H1 (cell line): ENCODE results near the gene YAP1. TPM values are rescaled to one million over a fixed set of nuclear protein-coding genes. Genes with fewer than 3 reads are reported as not detected.
A peak's percentile ranks its signal among the peaks of the same experiment; 100 is the strongest.

Source experiments
- CTCF ChIA-PET: fragments of 300-600 bp; sonication (Branson Sonifier 250); formaldehyde crosslinking; loops from one replicate; lab custom pipeline; 2021; ENCODE audit not compliant: partially characterized antibody; lab: Charles Lee
- POLR2A ChIA-PET: fragments of 300-600 bp; sonication (Branson Sonifier 250); formaldehyde crosslinking; loops from one replicate; lab custom pipeline; 2021; ENCODE audit warnings: inconsistent platforms; ENCODE audit not compliant: partially characterized antibody; lab: Charles Lee
- DNase-seq, 2 experiments: peaks; one replicate each; pipeline versions ENCODE4 v3.0.0 to v3.0.0-alpha.2; 2010 to 2022; ENCODE audit warnings: low spot score in 2 of 2, low read depth in 1 of 2, mixed read lengths in 1 of 2
- FAIRE-seq: peaks from 2 replicates; lab custom pipeline; 2011; peaks lifted over from hg19 to GRCh38; lab: Jason Lieb, UNC
- H2AFZ ChIP-seq: 2 replicates; pipeline ENCODE4 v1.8.1; 2012; ENCODE audit warnings: low read length, inconsistent platforms
- H2AK5ac ChIP-seq: 2 replicates; pipeline ENCODE4 v1.6.1; 2013; ENCODE audit warnings: low read depth, low read length
- H2BK120ac ChIP-seq: replicated peaks from 2 replicates; pipeline ENCODE3; 2013; ENCODE audit warnings: low read depth, low read length, inconsistent platforms
- H2BK12ac ChIP-seq: 2 replicates; pipeline ENCODE4 v1.6.1; 2013; ENCODE audit warnings: low read depth, low read length
- H2BK15ac ChIP-seq: 2 replicates; pipeline ENCODE4 v1.6.1; 2013; ENCODE audit warnings: low read length
- H2BK20ac ChIP-seq: 2 replicates; pipeline ENCODE4 v1.6.1; 2013; ENCODE audit warnings: low read length
- H2BK5ac ChIP-seq: 2 replicates; pipeline ENCODE4 v1.6.1; 2013; ENCODE audit warnings: low read depth, low read length
- H3K14ac ChIP-seq: 2 replicates; pipeline ENCODE4 v1.6.1; 2013; ENCODE audit warnings: inconsistent platforms; ENCODE audit not compliant: insufficient read length
- H3K18ac ChIP-seq: 2 replicates; pipeline ENCODE4 v1.6.1; 2013; ENCODE audit warnings: low read length; ENCODE audit errors: extremely low read depth
- H3K23ac ChIP-seq: 2 replicates; pipeline ENCODE4 v1.6.1; 2013; ENCODE audit warnings: inconsistent platforms; ENCODE audit not compliant: insufficient read length
- H3K23me2 ChIP-seq: 2 replicates; pipeline ENCODE4 v1.6.1; 2013; ENCODE audit warnings: low read depth, low read length
- H3K27ac ChIP-seq: 2 replicates; pipeline ENCODE4 v1.6.1; 2011; ENCODE audit warnings: low read depth, low read length, inconsistent platforms
- H3K27me3 ChIP-seq, 4 experiments: replicated peaks in 1 of 4; 1 replicate in 1 of 4; 2 replicates in 3 of 4; pipeline versions ENCODE4 v1.6.1 to v1.8.1; 2011 to 2013; ENCODE audit warnings: low read length in 3 of 4, mild to moderate bottlenecking in 3 of 4, inconsistent platforms in 2 of 4, mixed read lengths in 2 of 4, moderate library complexity in 1 of 4; ENCODE audit not compliant: control insufficient read depth in 3 of 4, insufficient read depth in 3 of 4; ENCODE audit errors: extremely low read depth in 1 of 4
- H3K36me3 ChIP-seq, 4 experiments: 2 replicates each; pipeline versions ENCODE4 v1.6.1 to v1.8.1; 2011 to 2013; ENCODE audit warnings: mild to moderate bottlenecking in 4 of 4, low read length in 3 of 4, moderate library complexity in 2 of 4, control low read depth in 1 of 4, inconsistent platforms in 1 of 4; ENCODE audit not compliant: insufficient read depth in 4 of 4, control insufficient read depth in 2 of 4
- H3K4ac ChIP-seq: replicated peaks from 2 replicates; pipeline ENCODE3; 2013; ENCODE audit warnings: low read length, low read depth, mixed read lengths, inconsistent platforms; ENCODE audit not compliant: insufficient read length
- H3K4me1 ChIP-seq, 4 experiments: replicated peaks in 1 of 4; 1 replicate in 1 of 4; 2 replicates in 3 of 4; pipeline versions ENCODE4 v1.6.1 to v1.8.1; 2011 to 2013; ENCODE audit warnings: low read length in 3 of 4, inconsistent platforms in 2 of 4, mixed read lengths in 1 of 4; ENCODE audit not compliant: insufficient read depth in 4 of 4, control insufficient read depth in 3 of 4
- H3K4me2 ChIP-seq, 2 experiments: 2 replicates each; pipeline versions ENCODE4 v1.6.1 to v1.8.1; 2011 to 2013; ENCODE audit warnings: low read depth in 2 of 2, low read length in 2 of 2, control low read depth in 1 of 2, inconsistent platforms in 1 of 2, mild to moderate bottlenecking in 1 of 2; ENCODE audit not compliant: insufficient read depth in 1 of 2
- H3K4me3 ChIP-seq, 4 experiments: fragments of 200-600, 300-600 bp in 1 of 4; sonication (generic), shearing (Covaris generic), sonication (Bioruptor Twin) in 1 of 4; 2 replicates each; pipeline versions ENCODE4 v1.5.1 to v1.8.1; 2011 to 2016; ENCODE audit warnings: low read length in 4 of 4, low read depth in 3 of 4, control low read depth in 2 of 4, inconsistent platforms in 2 of 4, mild to moderate bottlenecking in 2 of 4, mixed read lengths in 1 of 4, moderate library complexity in 1 of 4; ENCODE audit not compliant: insufficient read depth in 2 of 4; ENCODE audit errors: extremely low read depth in 1 of 4
- H3K56ac ChIP-seq: replicated peaks from 2 replicates; pipeline ENCODE3; 2013; ENCODE audit warnings: low read depth, mild to moderate bottlenecking, mixed read lengths, low read length, inconsistent platforms; ENCODE audit not compliant: insufficient read length
- H3K79me1 ChIP-seq: 2 replicates; pipeline ENCODE4 v1.6.1; 2013; ENCODE audit warnings: low read depth, low read length, control low read depth
- H3K79me2 ChIP-seq, 2 experiments: 2 replicates each; pipeline versions ENCODE4 v1.6.1 to v1.8.1; 2012 to 2013; ENCODE audit warnings: low read length in 2 of 2, mild to moderate bottlenecking in 2 of 2, inconsistent platforms in 1 of 2; ENCODE audit not compliant: insufficient read depth in 2 of 2, control insufficient read depth in 1 of 2
- H3K9ac ChIP-seq, 4 experiments: replicated peaks in 1 of 4; 1 replicate in 1 of 4; 2 replicates in 3 of 4; pipeline versions ENCODE4 v1.6.1 to v1.8.1; 2011 to 2013; ENCODE audit warnings: low read depth in 3 of 4, low read length in 3 of 4, control low read depth in 2 of 4, mild to moderate bottlenecking in 2 of 4, moderate library complexity in 2 of 4, inconsistent platforms in 1 of 4; ENCODE audit errors: extremely low read depth in 1 of 4
- H3K9me3 ChIP-seq, 2 experiments: 2 replicates each; pipeline versions ENCODE4 v1.6.1 to v1.8.1; 2012 to 2013; ENCODE audit warnings: mild to moderate bottlenecking in 2 of 2, moderate library complexity in 2 of 2, control low read depth in 1 of 2, inconsistent platforms in 1 of 2, low read depth in 1 of 2, low read length in 1 of 2, mixed read lengths in 1 of 2; ENCODE audit not compliant: insufficient read depth in 2 of 2
- H4K20me1 ChIP-seq, 2 experiments: replicated peaks in 1 of 2; 2 replicates each; pipeline versions ENCODE3 to v1.8.1; 2011 to 2013; ENCODE audit warnings: inconsistent platforms in 2 of 2, low read length in 2 of 2, mild to moderate bottlenecking in 1 of 2; ENCODE audit not compliant: insufficient read depth in 2 of 2, control insufficient read depth in 1 of 2
- H4K5ac ChIP-seq: 2 replicates; pipeline ENCODE4 v1.6.1; 2013; ENCODE audit warnings: low read length, low read depth, mixed read lengths, inconsistent platforms; ENCODE audit not compliant: insufficient read length
- H4K8ac ChIP-seq: 2 replicates; pipeline ENCODE4 v1.8.0; 2013; ENCODE audit warnings: mild to moderate bottlenecking, moderate library complexity, low read length, inconsistent platforms; ENCODE audit not compliant: insufficient read depth; ENCODE audit errors: extremely low read depth
- H4K91ac ChIP-seq: replicated peaks from 2 replicates; pipeline ENCODE3; 2013; ENCODE audit warnings: low read length, mixed read lengths, inconsistent platforms; ENCODE audit not compliant: insufficient read length
- ASH2L ChIP-seq: fragments of 200-600, 300-600 bp; sonication (generic); IDR thresholded peaks from one replicate; pipeline ENCODE4 v1.7.1; 2017; ENCODE audit warnings: low read length
- ATF3 ChIP-seq: IDR thresholded peaks from 2 replicates; pipeline ENCODE4 v1.6.1; 2011; ENCODE audit warnings: low read depth, mild to moderate bottlenecking, low read length; ENCODE audit not compliant: insufficient read depth
- CBX5 ChIP-seq: fragments of 300-800, 300-1000 bp; sonication (generic); IDR thresholded peaks from 2 replicates; pipeline ENCODE4 v1.7.1; 2016; ENCODE audit warnings: antibody characterized with exemption, low read length, low read depth
- CEBPB ChIP-seq: IDR thresholded peaks from 2 replicates; pipeline ENCODE4 v1.6.1; 2012; ENCODE audit warnings: low read depth, low read length
- CHD1 ChIP-seq: IDR thresholded peaks from 2 replicates; pipeline ENCODE4 v1.6.1; 2012; ENCODE audit warnings: low read depth, low read length, improper control_type of control experiment
- CREB1 ChIP-seq: IDR thresholded peaks from 2 replicates; pipeline ENCODE4 v1.6.1; 2012; ENCODE audit warnings: inconsistent platforms
- HDAC6 ChIP-seq: IDR thresholded peaks from one replicate; pipeline ENCODE4 v1.7.1; 2012; ENCODE audit warnings: low read depth, mild to moderate bottlenecking, inconsistent platforms, low read length, moderate library complexity
- MAFK ChIP-seq: IDR thresholded peaks from 2 replicates; pipeline ENCODE4 v1.6.1; 2012; ENCODE audit warnings: low read depth, mild to moderate bottlenecking, improper control_type of control experiment, low read length
- POLR2AphosphoS5 ChIP-seq: IDR thresholded peaks from 2 replicates; pipeline ENCODE4 v1.6.1; 2011; ENCODE audit warnings: low read depth, low read length
- RAD21 ChIP-seq, 2 experiments: IDR thresholded peaks in 1 of 2; conservative IDR thresholded peaks in 1 of 2; 2 replicates each; pipeline ENCODE4 v1.6.1; 2011; ENCODE audit warnings: low read depth in 2 of 2, low read length in 2 of 2, improper control_type of control experiment in 1 of 2, inconsistent platforms in 1 of 2, mild to moderate bottlenecking in 1 of 2, moderate library complexity in 1 of 2
- SIN3A ChIP-seq, 2 experiments: IDR thresholded peaks in 1 of 2; conservative IDR thresholded peaks in 1 of 2; 2 replicates each; pipeline ENCODE4 v1.6.1; 2011 to 2012; ENCODE audit warnings: low read length in 2 of 2, improper control_type of control experiment in 1 of 2, low read depth in 1 of 2, mild to moderate bottlenecking in 1 of 2
- WGBS, 2 experiments: shearing (Covaris generic) in 1 of 2; methylation state at CpG; one replicate each; pipeline versions ENCODE4 v1.1.6 to v1.1.7; 2013 to 2015; ENCODE audit warnings: low lambda C conversion rate in 2 of 2, mixed read lengths in 2 of 2, inconsistent platforms in 1 of 2, low coverage in 1 of 2, missing lambda C conversion rate in 1 of 2; ENCODE audit not compliant: insufficient replicate concordance in 2 of 2, insufficient coverage in 1 of 2, insufficient read length in 1 of 2; ENCODE audit errors: extremely low coverage in 1 of 2, missing lambda C conversion rate in 1 of 2; 5-methylcytosine and 5-hydroxymethylcytosine counted together
- polyA plus RNA-seq, 7 experiments: library from polyadenylated mRNA; depleted of rRNA in 3 of 7; stranded (reverse) in 5 of 7; unstranded in 2 of 7; fragments of >200 nt in 5 of 7; fragments of 200-250 nt in 2 of 7; gene quantifications; 1 replicate in 5 of 7; 2 replicates in 1 of 7; 4 replicates in 1 of 7; pipeline versions ENCODE4 v1.2.1 to v1.2.3, GENCODE V29; 2011 to 2013; ENCODE audit warnings: missing spikeins in 2 of 7, mixed read lengths in 2 of 7
- total RNA-seq: library from RNA; stranded (reverse); fragmentation: NEBNext Ultra II Directional; extraction: Animal tissue kit (Norgen Biotek cat#: 25700); gene quantifications from 2 replicates; pipeline ENCODE4 v1.2.1, GENCODE V29; 2021

The YAP1 gene
- total and polyA plus RNA-seq, 2 of the 8 experiments (the other 6 are each of a cell fraction or from before 2014, with no cell fraction given): 62.0 to 108 TPM

GRCh38 chr11:102199673-102200072 lies 89.4 kb downstream of the YAP1 start:
- H3K23ac ChIP-seq: no peak overlapping the region
- H3K56ac ChIP-seq: no peak overlapping the region
- CTCF ChIA-PET: interaction anchor here (1.6 kb wide), 1 partner anchor 110 kb away, joined by 4 read pairs; no protein-coding TSS in a partner anchor
- H3K27ac ChIP-seq: no peak overlapping the region
- TF ChIP-seq ASH2L (no peak), POLR2AphosphoS5 (no peak), RAD21 (IDR thresholded peaks at IDR 0.05 in 1 of 2, conservative IDR thresholded peaks at IDR 0.05 in 1 of 2; ENCODE audit: low read depth in 2 of 2, low read length in 2 of 2) (no peak), CEBPB (no peak), CHD1 (no peak), CBX5 (no peak), HDAC6 (no peak), ATF3 (no peak), SIN3A (conservative IDR thresholded peaks at IDR 0.05 in 1 of 2, IDR thresholded peaks at IDR 0.05 in 1 of 2; ENCODE audit: low read depth in 1 of 2, low read length in 2 of 2) (no peak), MAFK (no peak), CREB1 (no peak)
- peaks cover 0 to 4% of the 10 kb centered on the region in 2 experiments; a peak in 1 of 4 replicates for H3K9me3 ChIP-seq
- H3K79me1 ChIP-seq: no peaks in the 10 kb centered on the region
- no peak overlapping the region for H4K5ac ChIP-seq
- H4K91ac ChIP-seq: peak overlapping the region; percentile 17
- H2AK5ac ChIP-seq: no peak overlapping the region
- no peak overlapping the region for H3K4me2 ChIP-seq
- no peak overlapping the region for H3K9ac ChIP-seq
- no peaks in the 10 kb centered on the region for H3K23me2 ChIP-seq
- no peak overlapping the region for H4K8ac ChIP-seq
- no peak overlapping the region for H3K4me3 ChIP-seq
- H2BK5ac ChIP-seq: no peak overlapping the region
- H3K79me2 ChIP-seq: peaks cover 0 to 47% of the 10 kb centered on the region in 2 experiments; a peak in 2 of 4 replicates
- H2AFZ ChIP-seq: no peak overlapping the region
- H2BK20ac ChIP-seq: no peak overlapping the region
- no peak overlapping the region for H2BK15ac ChIP-seq
- H2BK120ac ChIP-seq: peak overlapping the region; percentile 15
- 93% methylated on average over 2 of the region's 2 CpGs; no CpG with 5 or more reads in 1 of the 2 experiments for WGBS, 2 experiments
- DNase-seq (no peak), FAIRE-seq (no peak)
- H3K27me3 ChIP-seq: no peaks in the 10 kb centered on the region
- POLR2A ChIA-PET: no interaction called here
- H3K14ac ChIP-seq: no peak overlapping the region
- H4K20me1 ChIP-seq: no peaks in the 10 kb centered on the region
- H3K4me1 ChIP-seq: peaks cover 5 to 32% (median 14%) of the 10 kb centered on the region in 4 experiments; a peak in 5 of 7 replicates
- peaks cover 0 to 12% (median 2%) of the 10 kb centered on the region in 4 experiments; a peak in 3 of 8 replicates for H3K36me3 ChIP-seq
- H3K18ac ChIP-seq: no peak overlapping the region
- no peak overlapping the region for H3K4ac ChIP-seq
- 0 out of 2 replicates have a peak overlapping the region, but pooled peaks have one; percentile 60 for H2BK12ac ChIP-seq
